Measurements from ENCODE around the gene RFX4.

The RFX4 gene

GRCh38 chr12:106632797-106633450, 50.1 kb downstream of the RFX4 start:
- no peak overlapping the region for H3K4me3 ChIP-seq (ENCODE audit: low read depth, low read length)
- TF ChIP-seq CTCF (IDR thresholded peaks at IDR 0.05; ENCODE audit: control insufficient read depth, extremely low read depth, insufficient read depth) = no peak
- DNase-seq (ENCODE audit: low read depth) = no peak

- no peak for TF ChIP-seq CTCF (IDR thresholded peaks at IDR 0.05; ENCODE audit: control insufficient read depth, extremely low read depth, insufficient read depth)
- no peak overlapping the region for H3K4me3 ChIP-seq (ENCODE audit: low read depth, low read length)
- DNase-seq (ENCODE audit: low read depth) = no peak
Measured at GRCh38 chr12:106633451-106633823, 50.6 kb downstream of the RFX4 start.

- H3K4me3 ChIP-seq (ENCODE audit: low read depth, low read length) = no peak overlapping the region
- DNase-seq (ENCODE audit: low read depth) = no peak
- no peak for TF ChIP-seq CTCF (IDR thresholded peaks at IDR 0.05; ENCODE audit: control insufficient read depth, extremely low read depth, insufficient read depth)
Measured at GRCh38 chr12:106634206-106634605, 51.4 kb downstream of the RFX4 start.

GRCh38 chr12:106643000-106643399, 60.2 kb downstream of the RFX4 start:
- no peak overlapping the region for H3K4me3 ChIP-seq (ENCODE audit: low read depth, low read length)
- TF ChIP-seq CTCF (IDR thresholded peaks at IDR 0.05; ENCODE audit: control insufficient read depth, extremely low read depth, insufficient read depth) = no peak
- DNase-seq (ENCODE audit: low read depth) = no peak

- no peak for TF ChIP-seq CTCF (IDR thresholded peaks at IDR 0.05; ENCODE audit: control insufficient read depth, extremely low read depth, insufficient read depth)
- peak overlapping the region; percentile 23; the same call in 1 of the 2 replicates for H3K4me3 ChIP-seq (ENCODE audit: low read depth, low read length)
- DNase-seq (ENCODE audit: low read depth) = no peak
Measured at GRCh38 chr12:106644335-106645073, 61.7 kb downstream of the RFX4 start.

GRCh38 chr12:106645074-106645421, 62.2 kb downstream of the RFX4 start:
- DNase-seq (ENCODE audit: low read depth) = peak; percentile 97
- no peak for TF ChIP-seq CTCF (IDR thresholded peaks at IDR 0.05; ENCODE audit: control insufficient read depth, extremely low read depth, insufficient read depth)

More at GRCh38 chr12:106645074-106645421, 62.2 kb downstream of the RFX4 start:
- H3K4me3 ChIP-seq (ENCODE audit: low read depth, low read length) = peak overlapping the region; percentile 23
